HepG2 (cell line): ENCODE data around the gene WBP2NL.

Experiments used
- CHD4 ChIP-seq: fragments of 200-600 bp; sonication (generic); IDR thresholded peaks from 2 replicates; pipeline ENCODE4 v1.7.0; 2017; ENCODE audit warnings: mild to moderate bottlenecking, low read length, borderline replicate concordance
- ELF1 ChIP-seq: sonication (generic); formaldehyde crosslinking; IDR thresholded peaks from 2 replicates; pipeline ENCODE4 v1.4.0; 2020; ENCODE audit warnings: missing genetic modification reagents
- KMT2B ChIP-seq: IDR thresholded peaks from 2 replicates; pipeline ENCODE4 v1.6.1; 2016; ENCODE audit warnings: missing genetic modification reagents, missing compliant biosample characterization
- MZF1 ChIP-seq: sonication (generic); formaldehyde crosslinking; IDR thresholded peaks from 2 replicates; pipeline ENCODE4 v1.8.1; 2023; ENCODE audit warnings: mild to moderate bottlenecking, missing genetic modification reagents, borderline replicate concordance
- PAF1 ChIP-seq: IDR thresholded peaks from 2 replicates; pipeline ENCODE4 v1.6.1; 2016; ENCODE audit warnings: missing genetic modification reagents, missing compliant biosample characterization
- POLR2A ChIP-seq, 2 experiments: IDR thresholded peaks; 2 replicates each; pipeline ENCODE4 v1.6.1; 2011; ENCODE audit warnings: low read depth in 2 of 2, low read length in 2 of 2, mild to moderate bottlenecking in 1 of 2, moderate library complexity in 1 of 2; ENCODE audit not compliant: insufficient read depth in 1 of 2
- RNF2 ChIP-seq: fragments of 450-650 bp; conservative IDR thresholded peaks from 2 replicates; pipeline ENCODE4 v1.6.1; 2016; ENCODE audit warnings: low read depth
- SMAD1 ChIP-seq: sonication (generic); formaldehyde crosslinking; IDR thresholded peaks from 2 replicates; pipeline ENCODE4 v1.4.0; 2020; ENCODE audit warnings: missing genetic modification reagents, low read depth, mild to moderate bottlenecking, borderline replicate concordance
- SP2 ChIP-seq: sonication (generic); formaldehyde crosslinking; IDR thresholded peaks from 2 replicates; pipeline ENCODE4 v1.5.1; 2020; ENCODE audit warnings: mild to moderate bottlenecking, missing genetic modification reagents
- TMF1 ChIP-seq: sonication (generic); formaldehyde crosslinking; IDR thresholded peaks from 2 replicates; pipeline ENCODE4 v1.8.1; 2022; ENCODE audit warnings: low read depth, missing genetic modification reagents
- YY1 ChIP-seq: IDR thresholded peaks from 2 replicates; pipeline ENCODE4 v1.6.1; 2011; ENCODE audit warnings: low read length, low read depth, moderate library complexity, mild to moderate bottlenecking; ENCODE audit not compliant: insufficient read depth, insufficient replicate concordance
- TF ChIP-seq, protein P1 (sequence below): sonication (generic); formaldehyde crosslinking; IDR thresholded peaks from 2 replicates; pipeline ENCODE4 v1.5.0; 2020; ENCODE audit warnings: mild to moderate bottlenecking, missing genetic modification reagents, borderline replicate concordance
- TF ChIP-seq, protein P2 (sequence below): sonication (generic); formaldehyde crosslinking; IDR thresholded peaks from 2 replicates; pipeline ENCODE4 v1.5.0; 2020; ENCODE audit warnings: mild to moderate bottlenecking, missing genetic modification reagents, moderate library complexity

DNA sequence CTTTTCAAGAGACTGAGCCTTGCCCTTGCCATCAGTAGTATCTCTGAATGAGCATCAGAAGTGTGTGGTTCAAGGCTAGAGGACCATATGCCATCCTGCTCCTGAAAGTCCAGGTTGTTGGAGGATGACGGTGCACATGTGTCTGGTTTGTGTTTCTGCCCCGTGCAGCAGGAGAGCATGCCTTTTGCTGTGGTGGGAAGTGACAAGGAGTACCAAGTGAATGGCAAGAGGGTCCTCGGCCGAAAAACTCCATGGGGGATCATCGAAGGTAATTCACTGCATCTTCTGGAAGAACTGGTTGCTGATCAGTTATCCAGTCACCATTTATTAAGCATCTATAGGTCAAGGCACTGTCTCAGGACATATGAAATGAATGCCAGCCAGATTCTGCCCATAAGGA is 6.1 kb upstream of the WBP2NL start:
- TF ChIP-seq POLR2A (IDR thresholded peaks at IDR 0.05; ENCODE audit: insufficient read depth in 1 of 2, low read depth in 2 of 2, low read length in 2 of 2) (no peak), ELF1 (CRISPR knock-in tag) (no peak), YY1 (no peak), RNF2 (no peak), PAF1 (no peak), MZF1 (CRISPR knock-in tag) (no peak), KMT2B (no peak), TMF1 (CRISPR knock-in tag) (no peak), CHD4 (no peak), SMAD1 (no peak), SP2 (CRISPR knock-in tag) (no peak)
- TF ChIP-seq, protein P1, sequence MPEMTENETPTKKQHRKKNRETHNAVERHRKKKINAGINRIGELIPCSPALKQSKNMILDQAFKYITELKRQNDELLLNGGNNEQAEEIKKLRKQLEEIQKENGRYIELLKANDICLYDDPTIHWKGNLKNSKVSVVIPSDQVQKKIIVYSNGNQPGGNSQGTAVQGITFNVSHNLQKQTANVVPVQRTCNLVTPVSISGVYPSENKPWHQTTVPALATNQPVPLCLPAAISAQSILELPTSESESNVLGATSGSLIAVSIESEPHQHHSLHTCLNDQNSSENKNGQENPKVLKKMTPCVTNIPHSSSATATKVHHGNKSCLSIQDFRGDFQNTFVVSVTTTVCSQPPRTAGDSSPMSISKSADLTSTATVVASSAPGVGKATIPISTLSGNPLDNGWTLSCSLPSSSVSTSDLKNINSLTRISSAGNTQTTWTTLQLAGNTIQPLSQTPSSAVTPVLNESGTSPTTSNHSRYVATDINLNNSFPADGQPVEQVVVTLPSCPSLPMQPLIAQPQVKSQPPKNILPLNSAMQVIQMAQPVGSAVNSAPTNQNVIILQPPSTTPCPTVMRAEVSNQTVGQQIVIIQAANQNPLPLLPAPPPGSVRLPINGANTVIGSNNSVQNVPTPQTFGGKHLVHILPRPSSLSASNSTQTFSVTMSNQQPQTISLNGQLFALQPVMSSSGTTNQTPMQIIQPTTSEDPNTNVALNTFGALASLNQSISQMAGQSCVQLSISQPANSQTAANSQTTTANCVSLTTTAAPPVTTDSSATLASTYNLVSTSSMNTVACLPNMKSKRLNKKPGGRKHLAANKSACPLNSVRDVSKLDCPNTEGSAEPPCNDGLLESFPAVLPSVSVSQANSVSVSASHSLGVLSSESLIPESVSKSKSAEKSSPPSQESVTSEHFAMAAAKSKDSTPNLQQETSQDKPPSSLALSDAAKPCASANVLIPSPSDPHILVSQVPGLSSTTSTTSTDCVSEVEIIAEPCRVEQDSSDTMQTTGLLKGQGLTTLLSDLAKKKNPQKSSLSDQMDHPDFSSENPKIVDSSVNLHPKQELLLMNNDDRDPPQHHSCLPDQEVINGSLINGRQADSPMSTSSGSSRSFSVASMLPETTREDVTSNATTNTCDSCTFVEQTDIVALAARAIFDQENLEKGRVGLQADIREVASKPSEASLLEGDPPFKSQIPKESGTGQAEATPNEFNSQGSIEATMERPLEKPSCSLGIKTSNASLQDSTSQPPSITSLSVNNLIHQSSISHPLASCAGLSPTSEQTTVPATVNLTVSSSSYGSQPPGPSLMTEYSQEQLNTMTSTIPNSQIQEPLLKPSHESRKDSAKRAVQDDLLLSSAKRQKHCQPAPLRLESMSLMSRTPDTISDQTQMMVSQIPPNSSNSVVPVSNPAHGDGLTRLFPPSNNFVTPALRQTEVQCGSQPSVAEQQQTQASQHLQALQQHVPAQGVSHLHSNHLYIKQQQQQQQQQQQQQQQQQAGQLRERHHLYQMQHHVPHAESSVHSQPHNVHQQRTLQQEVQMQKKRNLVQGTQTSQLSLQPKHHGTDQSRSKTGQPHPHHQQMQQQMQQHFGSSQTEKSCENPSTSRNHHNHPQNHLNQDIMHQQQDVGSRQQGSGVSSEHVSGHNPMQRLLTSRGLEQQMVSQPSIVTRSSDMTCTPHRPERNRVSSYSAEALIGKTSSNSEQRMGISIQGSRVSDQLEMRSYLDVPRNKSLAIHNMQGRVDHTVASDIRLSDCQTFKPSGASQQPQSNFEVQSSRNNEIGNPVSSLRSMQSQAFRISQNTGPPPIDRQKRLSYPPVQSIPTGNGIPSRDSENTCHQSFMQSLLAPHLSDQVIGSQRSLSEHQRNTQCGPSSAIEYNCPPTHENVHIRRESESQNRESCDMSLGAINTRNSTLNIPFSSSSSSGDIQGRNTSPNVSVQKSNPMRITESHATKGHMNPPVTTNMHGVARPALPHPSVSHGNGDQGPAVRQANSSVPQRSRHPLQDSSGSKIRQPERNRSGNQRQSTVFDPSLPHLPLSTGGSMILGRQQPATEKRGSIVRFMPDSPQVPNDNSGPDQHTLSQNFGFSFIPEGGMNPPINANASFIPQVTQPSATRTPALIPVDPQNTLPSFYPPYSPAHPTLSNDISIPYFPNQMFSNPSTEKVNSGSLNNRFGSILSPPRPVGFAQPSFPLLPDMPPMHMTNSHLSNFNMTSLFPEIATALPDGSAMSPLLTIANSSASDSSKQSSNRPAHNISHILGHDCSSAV (CRISPR knock-in tag) = no peak
- TF ChIP-seq, protein P2, sequence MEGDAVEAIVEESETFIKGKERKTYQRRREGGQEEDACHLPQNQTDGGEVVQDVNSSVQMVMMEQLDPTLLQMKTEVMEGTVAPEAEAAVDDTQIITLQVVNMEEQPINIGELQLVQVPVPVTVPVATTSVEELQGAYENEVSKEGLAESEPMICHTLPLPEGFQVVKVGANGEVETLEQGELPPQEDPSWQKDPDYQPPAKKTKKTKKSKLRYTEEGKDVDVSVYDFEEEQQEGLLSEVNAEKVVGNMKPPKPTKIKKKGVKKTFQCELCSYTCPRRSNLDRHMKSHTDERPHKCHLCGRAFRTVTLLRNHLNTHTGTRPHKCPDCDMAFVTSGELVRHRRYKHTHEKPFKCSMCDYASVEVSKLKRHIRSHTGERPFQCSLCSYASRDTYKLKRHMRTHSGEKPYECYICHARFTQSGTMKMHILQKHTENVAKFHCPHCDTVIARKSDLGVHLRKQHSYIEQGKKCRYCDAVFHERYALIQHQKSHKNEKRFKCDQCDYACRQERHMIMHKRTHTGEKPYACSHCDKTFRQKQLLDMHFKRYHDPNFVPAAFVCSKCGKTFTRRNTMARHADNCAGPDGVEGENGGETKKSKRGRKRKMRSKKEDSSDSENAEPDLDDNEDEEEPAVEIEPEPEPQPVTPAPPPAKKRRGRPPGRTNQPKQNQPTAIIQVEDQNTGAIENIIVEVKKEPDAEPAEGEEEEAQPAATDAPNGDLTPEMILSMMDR = no peak
